NOMO-1 (cell line): Measurements from ENCODE around the gene UBE2K.
"Not testable (repeated sequence)": the region's sequence is repeated elsewhere in the genome, so short reads cannot be mapped to it uniquely, and the experiment has no call there.

Source experiments
- DNase-seq, 2 experiments: peaks; one replicate each; lab custom pipeline; 2025; ENCODE audit not compliant: unreplicated experiment in 2 of 2; lab: John Stamatoyannopoulos, UW

Gene UBE2K

DNA sequence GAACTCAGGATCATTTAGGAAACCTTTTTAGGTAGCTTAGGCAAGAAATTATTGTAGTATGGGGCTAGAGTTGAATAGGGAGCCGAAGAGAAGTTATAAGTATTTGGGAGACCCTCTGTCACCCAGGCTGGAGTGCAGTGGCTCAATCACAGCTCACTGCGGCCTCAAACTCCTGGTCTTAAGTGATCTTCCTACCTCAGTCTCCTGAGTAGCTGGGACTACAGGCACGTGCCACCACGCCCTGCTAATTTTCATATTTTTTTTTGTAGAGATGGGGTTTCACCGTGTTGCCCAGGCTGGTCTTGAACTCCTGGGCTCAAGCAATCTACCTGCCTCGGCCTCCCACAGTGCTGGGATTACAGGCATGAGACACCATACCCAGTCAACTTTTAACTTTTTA lies 23.3 kb downstream of the UBE2K start:
- DNase-seq = not testable (repeated sequence)

DNA sequence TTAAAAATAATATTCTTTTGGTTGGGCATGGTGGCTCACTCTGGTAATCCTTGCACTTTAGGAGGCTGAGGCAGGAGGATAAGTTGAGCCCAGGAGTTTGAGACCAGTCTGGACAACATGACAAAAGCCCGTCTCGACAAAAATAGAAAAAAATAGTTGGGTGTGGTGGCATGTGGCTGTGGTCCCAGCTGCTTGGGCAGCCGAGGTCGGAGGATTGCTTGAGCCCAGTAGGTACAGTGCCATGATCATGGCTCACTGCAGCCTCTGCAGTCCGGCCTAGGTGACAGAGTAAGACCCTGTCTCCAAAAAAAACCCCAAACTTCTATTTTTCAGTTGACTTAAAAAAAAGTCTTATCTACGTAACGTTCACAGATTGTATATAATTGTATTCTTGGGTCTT lies 23.9 kb downstream of the UBE2K start:
- DNase-seq = no peak

DNA sequence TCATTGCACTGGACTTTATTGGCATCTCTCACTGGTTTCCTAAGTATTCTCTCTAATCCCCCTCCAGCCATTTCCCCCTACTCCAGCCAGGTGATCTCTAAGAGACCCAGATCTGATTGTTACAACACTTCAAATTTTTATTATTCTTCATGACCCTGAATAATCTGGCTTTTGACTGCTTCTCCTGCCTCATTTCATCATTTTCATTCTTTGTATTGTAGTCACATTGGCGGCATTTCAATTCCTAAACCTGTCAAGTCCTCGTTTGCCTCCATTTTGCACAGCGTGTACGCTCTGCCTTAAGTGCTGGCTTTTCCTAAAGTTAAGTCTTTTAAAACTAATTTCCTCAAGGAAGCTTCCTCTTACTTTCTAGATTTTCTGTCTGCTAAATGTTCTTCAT lies 31.6 kb downstream of the UBE2K start:
- DNase-seq = no peak

DNA sequence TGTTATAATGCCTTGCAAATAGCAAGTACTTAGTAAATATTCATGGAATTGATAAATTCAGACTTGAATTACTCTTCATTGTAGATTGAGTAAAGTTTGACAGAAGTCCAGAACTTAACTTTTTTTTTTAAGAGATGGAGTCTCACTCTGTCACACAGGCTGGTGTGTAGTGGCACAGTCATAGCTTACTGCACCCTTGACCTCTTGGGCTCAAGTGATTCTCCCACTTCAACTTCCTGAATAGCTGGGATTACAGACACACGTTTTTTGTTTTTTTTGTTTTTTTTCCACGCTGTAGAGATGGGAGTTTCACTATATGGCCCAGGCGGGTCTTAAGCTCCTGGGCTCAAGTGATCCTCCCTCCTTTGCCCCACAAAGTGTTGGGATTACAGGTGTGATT lies 32.1 kb downstream of the UBE2K start:
- no peak for DNase-seq

DNA sequence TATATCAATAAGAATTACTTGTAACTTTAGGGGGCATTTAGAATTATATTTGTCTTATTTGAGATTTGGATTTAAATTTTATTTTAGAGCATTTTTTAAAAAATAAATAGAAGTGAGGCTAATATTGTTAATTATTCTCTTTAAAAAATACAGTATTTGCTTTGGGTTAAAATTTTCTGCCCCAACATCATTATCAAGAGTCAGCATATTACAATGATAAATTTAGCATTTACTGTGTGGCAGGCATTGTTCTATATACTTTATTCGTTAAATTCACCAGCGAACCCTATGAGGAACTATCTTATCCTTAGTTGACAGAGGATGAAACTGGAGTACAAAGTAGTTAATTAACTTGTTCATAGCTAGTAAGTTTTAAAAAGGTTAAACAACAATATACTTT lies 34.0 kb downstream of the UBE2K start:
- DNase-seq = no peak

DNA sequence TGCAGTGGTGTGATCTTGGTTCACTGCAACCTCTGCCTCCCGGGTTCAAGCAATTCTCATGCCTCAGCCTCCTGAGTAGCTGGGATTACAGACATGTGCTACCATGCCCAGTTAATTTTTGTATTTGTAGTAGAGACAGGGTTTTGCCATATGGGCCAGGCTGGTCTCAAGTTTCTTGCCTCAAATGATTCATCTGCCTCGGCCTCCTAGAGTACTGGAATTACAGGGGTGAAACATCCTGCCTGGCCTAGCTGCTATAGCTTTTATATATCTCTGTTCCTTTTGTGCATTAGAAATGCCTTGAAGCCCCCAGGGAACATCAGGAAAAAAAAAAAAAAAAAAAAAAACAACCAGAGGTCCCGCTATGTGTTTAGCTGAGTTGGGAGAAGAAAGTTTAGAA lies 34.8 kb downstream of the UBE2K start:
- DNase-seq = no peak

DNA sequence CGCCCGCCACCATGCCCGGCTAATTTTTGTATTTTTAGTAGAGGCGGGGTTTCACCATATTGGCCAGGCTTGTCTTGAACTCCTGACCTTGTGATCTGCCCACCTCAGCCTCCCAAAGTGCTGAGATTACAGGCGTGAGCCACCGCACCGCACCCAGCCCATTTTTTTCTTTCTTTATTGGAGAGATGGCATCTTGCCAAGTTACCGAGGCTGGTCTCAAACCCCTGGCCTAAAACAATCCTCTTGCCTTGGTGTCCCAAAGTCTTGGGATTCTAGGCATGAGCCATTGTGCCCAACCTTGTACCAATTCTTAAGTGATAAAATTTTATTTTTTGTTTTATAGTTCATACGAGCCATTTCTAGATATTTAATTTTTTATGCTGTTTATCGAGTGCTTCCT lies 41.7 kb downstream of the UBE2K start:
- DNase-seq = not testable (repeated sequence)

DNA sequence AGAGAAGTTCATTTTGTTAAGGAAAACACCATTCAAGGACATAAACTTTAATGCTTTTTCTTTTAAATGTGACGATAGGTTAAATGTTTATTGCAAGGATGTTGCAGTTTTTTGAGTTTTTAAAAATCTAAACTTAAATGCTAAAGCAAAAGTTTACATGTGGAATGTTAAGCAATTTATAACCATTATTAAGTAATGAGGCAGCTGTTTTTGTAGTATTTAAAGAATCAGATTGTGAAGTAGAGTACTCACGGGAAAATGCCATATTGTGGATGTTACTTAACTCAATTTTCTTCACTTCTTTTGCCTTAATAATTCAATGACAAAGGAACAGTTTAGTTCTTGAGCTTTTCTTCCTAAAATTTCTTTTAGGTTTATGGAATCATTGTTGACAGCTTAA lies 43.5 kb downstream of the UBE2K start:
- DNase-seq = peak in 1 of 2 experiments; percentile 11

DNA sequence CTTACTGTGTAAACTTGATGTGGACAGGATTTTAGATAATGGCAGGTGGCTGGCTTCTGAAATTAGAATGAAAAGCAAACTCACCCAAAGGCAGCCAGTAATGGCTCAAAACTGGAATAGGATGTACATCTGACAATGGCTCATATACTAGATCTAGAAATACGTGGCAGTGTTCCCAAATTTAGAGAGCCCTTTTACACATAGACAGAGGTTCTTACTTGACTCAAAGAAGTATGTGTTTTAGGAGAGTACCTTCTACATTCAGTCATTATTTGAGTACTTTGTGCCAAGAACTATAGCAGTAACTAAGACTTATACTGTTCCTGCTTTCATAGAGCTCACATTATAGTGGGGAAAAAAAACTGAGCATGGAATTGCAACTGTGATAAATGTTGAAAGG lies 48.0 kb downstream of the UBE2K start:
- DNase-seq = no peak

DNA sequence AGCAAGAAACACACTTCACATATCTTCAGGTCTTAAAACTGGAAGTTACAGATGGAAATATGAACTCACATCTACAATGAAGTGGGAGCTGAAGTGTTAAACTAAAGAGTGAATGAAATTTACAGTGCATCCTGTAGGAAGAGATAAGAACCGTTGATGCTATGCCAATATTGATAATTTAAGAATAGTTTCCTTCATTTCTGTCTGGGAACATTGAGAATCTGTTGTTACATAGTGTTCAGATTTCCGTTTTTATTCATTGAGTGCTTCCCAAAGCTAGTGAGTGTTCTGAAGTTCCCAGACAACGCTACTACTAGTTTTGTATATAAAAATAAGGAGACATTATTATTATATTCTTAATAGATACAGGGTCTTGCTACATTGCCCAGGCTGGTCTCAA lies 52.3 kb downstream of the UBE2K start:
- DNase-seq = no peak

DNA sequence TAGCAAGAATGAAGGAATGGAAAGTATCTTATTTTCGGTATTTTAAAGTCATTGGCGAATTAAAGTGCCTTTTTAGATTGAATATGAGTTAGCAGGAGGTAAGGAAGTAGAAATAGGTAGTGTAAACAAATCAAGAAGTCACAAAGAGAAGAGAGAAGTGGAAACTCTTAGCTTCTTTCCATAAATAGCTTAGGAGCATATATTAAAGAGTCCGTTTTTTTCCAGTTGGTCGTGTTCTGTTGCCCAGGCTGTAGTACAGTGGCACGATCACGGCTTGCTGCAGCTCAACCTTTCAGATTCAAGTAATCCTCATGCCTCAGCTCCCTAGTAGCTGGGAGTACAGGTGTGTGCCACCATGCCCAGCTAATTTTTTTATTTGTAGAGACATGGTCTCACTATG lies 56.4 kb downstream of the UBE2K start:
- peak; percentile 18 to 48 for DNase-seq

DNA sequence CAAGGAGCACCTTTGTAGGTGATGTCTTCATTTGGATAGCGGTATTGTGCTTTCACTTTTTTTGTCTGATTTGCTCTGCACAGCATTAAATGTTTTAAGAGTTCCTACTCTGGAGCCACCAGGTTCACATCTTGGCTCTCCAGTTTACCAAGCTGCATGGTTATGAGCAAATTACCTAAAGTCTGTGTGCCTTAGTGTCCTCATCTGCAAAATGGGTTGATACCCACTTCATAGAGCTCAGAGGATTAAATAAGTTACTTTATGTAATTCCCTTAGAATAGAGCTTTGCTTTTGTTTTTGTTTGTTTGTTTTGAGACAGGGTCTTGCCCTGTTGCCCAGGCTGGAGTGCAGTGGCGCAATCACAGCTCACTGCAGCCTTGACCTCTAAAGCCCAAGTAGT lies 58.2 kb downstream of the UBE2K start:
- DNase-seq = no peak

DNA sequence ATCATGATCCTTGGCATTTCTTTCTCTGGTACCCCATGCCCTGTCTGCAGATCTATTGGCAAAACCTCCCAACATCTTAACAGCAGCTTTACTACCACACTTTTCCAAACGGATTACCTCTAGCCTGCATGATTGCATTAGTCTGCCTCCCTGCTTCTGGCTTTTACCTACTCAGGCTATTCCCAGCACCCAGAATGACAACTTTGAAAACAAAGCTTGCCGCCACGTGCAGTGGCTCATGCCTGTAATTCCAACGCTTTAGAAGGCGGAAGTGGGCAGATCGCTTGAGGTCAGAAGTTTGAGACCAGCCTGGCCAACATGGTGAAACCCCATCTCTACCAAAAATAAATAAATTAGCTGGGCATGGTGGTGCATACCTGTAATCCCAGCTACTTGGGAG lies 60.2 kb downstream of the UBE2K start:
- no peak for DNase-seq

DNA sequence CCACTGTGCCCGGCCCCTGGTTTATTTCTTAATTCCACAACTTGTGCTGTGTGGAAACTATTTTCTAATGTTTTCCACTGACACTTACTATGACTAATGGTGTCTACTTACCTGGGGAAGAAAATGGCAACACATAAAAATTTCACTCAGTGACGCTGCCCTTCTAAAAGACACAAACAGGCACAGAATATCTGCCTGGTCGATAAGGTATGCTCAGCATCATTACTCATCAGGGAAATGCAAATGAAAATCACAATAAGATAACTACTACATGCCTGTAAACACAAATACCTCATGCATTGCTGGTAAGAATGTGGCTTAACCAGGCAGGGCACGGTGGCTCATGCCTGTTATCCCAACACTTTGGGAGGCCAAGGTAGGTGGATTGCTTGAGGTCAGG lies 61.6 kb downstream of the UBE2K start:
- no peak for DNase-seq

DNA sequence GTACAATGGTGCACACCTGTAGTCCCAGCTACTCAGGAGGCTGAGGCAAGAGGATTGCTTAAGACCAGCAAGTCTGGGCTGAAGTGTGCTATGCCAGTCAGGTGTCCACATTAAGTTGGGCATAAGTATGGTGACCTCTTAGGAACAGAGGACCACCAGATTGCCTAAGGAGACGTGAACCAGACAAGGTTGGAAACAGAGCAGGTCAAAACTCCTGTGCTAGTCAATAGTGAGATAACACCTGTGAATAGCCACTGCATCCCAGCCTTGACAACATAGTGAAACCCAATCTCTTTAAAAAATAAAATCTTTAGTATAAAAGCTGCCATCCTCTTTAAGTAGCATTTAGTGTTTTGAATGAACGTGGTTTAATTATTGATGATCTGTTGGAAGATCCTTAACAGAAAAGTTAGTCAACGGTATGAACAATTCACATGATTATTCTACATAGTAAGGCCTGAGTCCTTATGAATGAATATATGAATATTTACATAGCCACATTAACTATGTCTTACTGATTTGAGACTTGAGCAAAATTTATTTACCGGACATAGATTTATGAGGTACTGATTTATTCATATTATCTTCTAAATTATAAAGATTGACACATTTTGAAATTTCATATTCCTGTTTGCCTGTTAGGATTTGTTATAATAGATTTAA lies 63.2 kb downstream of the UBE2K start:
- DNase-seq = no peak

DNA sequence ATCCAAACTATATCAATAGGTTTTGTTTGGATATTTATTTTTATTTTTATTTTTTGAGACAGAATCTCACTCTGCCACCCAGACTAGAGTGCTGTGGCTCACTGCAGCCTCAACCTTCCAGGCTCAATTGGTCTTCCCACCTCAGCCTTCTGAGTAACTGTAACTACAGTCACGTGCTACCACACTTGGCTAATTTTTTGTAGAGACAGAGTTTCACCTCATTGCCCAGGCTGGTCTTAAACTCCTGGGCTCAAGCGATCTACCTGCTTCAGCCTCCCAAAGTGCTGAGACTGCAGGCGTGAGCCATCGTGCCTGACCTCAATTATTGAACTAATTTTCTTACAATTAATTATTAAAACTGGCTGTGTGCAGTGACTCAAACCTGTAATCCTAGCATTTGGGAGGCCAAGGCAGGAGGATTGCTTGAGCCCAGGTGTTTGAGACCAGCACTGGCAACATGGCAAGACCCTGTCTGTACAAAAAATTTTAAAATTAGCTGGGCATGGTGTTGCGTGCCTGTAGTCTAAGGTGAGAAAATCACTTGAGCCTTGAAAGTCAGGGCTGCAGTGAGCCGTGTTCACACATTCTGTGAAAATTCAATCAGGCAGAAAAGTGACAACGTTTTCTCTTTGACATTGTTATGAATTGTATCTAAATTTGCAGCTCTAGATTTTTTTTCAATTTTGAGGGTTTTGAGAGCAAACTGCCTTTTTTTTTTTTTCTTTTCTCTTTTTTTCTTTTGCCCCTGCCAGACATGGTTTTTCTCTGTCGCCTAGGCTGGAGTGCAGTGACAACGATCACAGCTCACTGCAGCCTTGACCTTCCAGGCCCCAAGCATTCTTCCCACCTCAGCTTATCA lies 66.0 kb downstream of the UBE2K start:
- DNase-seq = no peak

DNA sequence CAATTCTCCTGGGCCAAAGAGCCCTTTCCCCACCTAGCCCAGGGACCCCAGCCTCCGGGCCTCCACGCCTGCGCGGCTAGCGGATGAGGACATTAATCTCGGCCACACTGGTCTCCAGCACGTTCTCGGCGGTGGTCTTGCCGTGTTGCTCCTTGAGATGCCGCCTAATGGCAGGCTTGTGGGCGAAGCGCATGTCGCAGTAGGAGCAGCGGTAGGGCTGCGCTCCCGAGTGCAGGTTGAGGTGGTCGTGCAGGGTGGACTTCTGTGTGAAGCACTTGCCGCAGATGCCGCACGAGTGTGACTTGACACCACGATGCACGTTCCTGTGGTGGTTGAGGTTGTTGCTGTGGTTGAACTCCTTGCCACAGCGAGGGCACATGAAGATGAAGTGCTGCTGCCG lies 72.1 kb downstream of the UBE2K start:
- DNase-seq = no peak

DNA sequence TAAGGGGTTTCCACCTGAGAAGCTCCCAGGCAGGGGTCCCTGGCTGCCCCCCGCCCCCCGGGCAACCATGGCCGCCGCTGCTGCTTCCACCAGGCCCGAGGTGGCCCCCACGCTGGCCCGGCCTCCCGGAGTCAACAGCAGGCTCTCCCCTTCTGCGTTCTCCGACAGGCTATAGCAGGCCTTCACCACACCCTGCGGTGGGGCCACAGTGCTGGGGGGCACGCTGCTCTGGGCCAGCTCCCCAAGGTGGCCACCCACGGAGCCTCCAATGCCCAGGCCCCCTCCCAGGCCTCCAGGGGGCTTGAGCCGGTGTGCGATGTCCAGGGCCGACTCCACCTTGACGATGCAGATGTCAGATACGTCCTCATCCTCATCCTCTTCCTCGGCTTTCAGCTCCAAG lies 72.5 kb downstream of the UBE2K start:
- DNase-seq = no peak

DNA sequence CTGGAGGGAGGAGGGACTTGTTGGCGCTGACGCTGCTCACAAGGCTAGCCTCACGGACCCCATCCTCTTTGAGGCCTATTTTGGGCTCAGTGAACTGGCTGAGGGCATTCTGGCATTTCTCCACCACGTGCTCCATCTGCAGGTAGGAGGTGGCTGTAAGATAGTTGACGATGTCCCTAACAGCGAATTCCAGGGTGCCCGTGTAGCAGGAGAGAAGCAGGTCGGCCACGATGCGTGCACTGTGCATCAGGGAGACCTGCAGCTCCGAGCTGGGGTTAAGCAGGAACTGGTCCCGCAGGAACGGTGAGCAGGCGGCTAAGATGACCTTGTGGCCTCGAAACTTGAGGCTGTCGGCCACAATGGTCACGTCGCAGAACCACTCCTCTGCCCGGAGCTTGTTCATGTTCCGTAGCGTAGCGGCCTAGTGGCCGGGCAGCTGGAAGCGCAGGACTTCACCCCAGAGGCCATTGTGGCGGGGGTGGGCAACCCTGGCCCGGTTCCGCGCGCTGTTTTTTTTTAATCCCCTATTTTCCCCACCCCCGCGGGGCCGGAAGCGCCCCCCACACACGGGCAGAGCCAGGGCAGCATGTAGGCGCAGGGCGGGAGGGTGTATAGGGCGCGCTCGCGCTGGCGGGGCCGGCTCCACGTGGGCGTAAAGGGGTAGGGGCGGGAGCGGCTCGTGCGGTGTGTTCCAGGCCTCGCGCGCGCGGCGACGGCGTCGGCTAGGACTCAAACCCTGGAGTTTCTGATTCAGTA lies 73.2 kb downstream of the UBE2K start:
- DNase-seq = no peak

DNA sequence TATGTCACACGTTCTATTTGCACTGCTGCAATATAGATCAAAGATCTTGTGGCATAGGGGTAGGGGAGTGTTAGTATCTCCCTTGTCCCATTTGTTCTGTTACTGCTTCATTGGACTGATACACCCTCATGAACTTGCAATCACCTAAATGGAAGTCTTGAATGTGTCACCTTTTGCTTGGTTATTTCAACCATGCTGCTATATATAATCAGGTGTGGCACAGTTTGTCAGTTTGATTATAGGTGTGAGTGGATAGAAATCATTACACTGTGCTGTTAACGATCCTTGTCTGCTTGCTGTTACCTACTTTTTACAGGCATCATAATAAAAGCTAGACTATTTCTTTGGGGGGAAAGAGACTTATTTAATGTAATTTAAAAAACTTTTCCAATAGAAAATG lies 84.1 kb downstream of the UBE2K start:
- not testable (repeated sequence) for DNase-seq

DNA sequence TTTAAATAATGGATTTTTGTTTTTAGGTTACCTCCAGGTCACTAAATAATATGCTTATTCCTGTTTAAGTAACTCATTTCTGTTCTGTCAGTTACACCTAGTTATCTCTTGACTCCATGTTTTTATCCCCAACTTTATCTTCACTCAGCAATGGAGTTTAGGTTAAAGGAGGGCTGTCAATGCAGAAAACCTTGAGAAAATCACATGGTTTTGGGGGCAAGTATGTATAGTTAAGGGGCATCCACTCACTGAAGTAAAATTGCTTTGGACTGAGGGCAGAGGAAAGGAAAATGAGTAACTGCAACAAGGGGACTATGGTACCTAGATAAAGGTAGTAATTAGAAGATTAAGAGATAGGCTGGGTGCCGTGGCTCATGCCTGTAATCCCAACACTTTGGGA lies 87.1 kb downstream of the UBE2K start:
- no peak for DNase-seq

DNA sequence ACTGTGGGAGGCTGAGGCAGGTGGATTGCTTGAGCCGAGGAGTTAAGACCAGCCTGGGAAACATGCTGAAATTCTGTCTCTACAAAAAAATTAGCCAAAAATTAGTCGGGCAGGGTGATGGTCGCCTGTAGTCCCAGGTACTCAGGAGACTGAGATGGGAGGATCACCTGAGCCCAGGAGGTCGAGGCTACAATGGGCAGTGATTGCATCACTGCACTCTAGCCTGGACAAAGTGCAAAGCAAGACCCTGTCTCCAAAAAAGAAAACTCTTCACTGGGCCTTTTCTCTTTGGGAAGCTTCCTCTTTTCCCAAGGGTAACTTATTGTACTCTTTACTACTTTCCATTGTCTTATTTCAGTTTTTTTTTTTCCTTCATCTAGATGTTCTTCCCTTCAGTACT lies 88.9 kb downstream of the UBE2K start:
- no peak for DNase-seq
